ENCODE measurements around the gene GIMAP1. TPM values are rescaled to one million over a fixed set of nuclear protein-coding genes. Genes with fewer than 3 reads are reported as not detected.

The GIMAP1 gene
- total and polyA plus RNA-seq, 4 donors: 4.6 to 10.0 (median 7.6) TPM

- no peaks in the 10 kb centered on the region for H3K27me3 ChIP-seq (ENCODE audit: control insufficient read depth in 3 of 3, insufficient read depth in 3 of 3, low read length in 2 of 3)
- no peaks in the 10 kb centered on the region for H3K9me3 ChIP-seq (ENCODE audit: control insufficient read depth in 4 of 4, insufficient read depth in 3 of 4, low read length in 3 of 4)
- H3K4me1 ChIP-seq (ENCODE audit: control insufficient read depth in 5 of 5, insufficient read depth in 5 of 5, low read length in 5 of 5): peaks cover 0 to 23% (median 0%) of the 10 kb centered on the region in 5 donors
- H3K27ac ChIP-seq (ENCODE audit: low read depth in 1 of 2, low read length in 1 of 2): no peak overlapping the region
- no peak overlapping the region for H3K9ac ChIP-seq (ENCODE audit: insufficient read depth in 1 of 2, low read length in 2 of 2)
- no peaks in the 10 kb centered on the region for H3K36me3 ChIP-seq (ENCODE audit: control insufficient read depth in 4 of 4, insufficient read depth in 4 of 4, low read length in 4 of 4)
- ATAC-seq (ENCODE audit: insufficient read depth, low FRiP score) (no peak), DNase-seq (no peak)
- TF ChIP-seq CTCF (IDR thresholded peaks at IDR 0.05; ENCODE audit: control extremely low read depth, extremely low read depth): no peak
- H3K4me3 ChIP-seq: no peak overlapping the region
Observed at GRCh38 chr7:150766334-150766709, 49.9 kb downstream of the GIMAP1 start.

- H3K27ac ChIP-seq (ENCODE audit: low read depth in 1 of 2, low read length in 1 of 2): no peak overlapping the region
- WGBS, 2 donors: 90 to 94% methylated on average over 4 of the region's 4 CpGs
- H3K36me3 ChIP-seq (ENCODE audit: control insufficient read depth in 4 of 4, insufficient read depth in 4 of 4, low read length in 4 of 4): no peaks in the 10 kb centered on the region
- TF ChIP-seq CTCF (IDR thresholded peaks at IDR 0.05; ENCODE audit: control extremely low read depth, extremely low read depth): no peak
- H3K9ac ChIP-seq (ENCODE audit: insufficient read depth in 1 of 2, low read length in 2 of 2): no peak overlapping the region
- DNase-seq (no peak), ATAC-seq (ENCODE audit: insufficient read depth, low FRiP score) (no peak)
- H3K4me3 ChIP-seq: no peak overlapping the region
- H3K4me1 ChIP-seq (ENCODE audit: control insufficient read depth in 5 of 5, insufficient read depth in 5 of 5, low read length in 5 of 5): peaks cover 0 to 16% (median 0%) of the 10 kb centered on the region in 5 donors
- H3K27me3 ChIP-seq (ENCODE audit: control insufficient read depth in 3 of 3, insufficient read depth in 3 of 3, low read length in 2 of 3): no peaks in the 10 kb centered on the region
- peaks cover 0 to 5% (median 0%) of the 10 kb centered on the region in 4 donors for H3K9me3 ChIP-seq (ENCODE audit: control insufficient read depth in 4 of 4, insufficient read depth in 3 of 4, low read length in 3 of 4)
Observed at GRCh38 chr7:150769768-150770167, 53.4 kb downstream of the GIMAP1 start.

Other genes with a start within 250 kb of the GIMAP1 start
- gene GIMAP7, start 201.7 kb upstream of the GIMAP1 start, total RNA-seq: 10 to 100 TPM; 20.6 to 30.8 TPM
- 10 to 100 TPM; 39.8 to 54.7 TPM for gene GIMAP7, start 201.7 kb upstream of the GIMAP1 start, polyA plus RNA-seq
- 10 to 100 TPM; 49.0 to 66.2 TPM for gene GIMAP4, start 149.2 kb upstream of the GIMAP1 start, total RNA-seq
- gene GIMAP4, start 149.2 kb upstream of the GIMAP1 start, polyA plus RNA-seq: 10 to 100 TPM; 26.2 to 48.3 TPM
- gene GIMAP6, start 84.2 kb upstream of the GIMAP1 start, total RNA-seq: 10 to 100 TPM; 38.9 to 53.7 TPM
- 10 to 100 TPM; 12.1 to 41.2 TPM for gene GIMAP6, start 84.2 kb upstream of the GIMAP1 start, polyA plus RNA-seq
- 10 to 100 TPM; 14.1 to 24.9 TPM for gene GIMAP2, start 30.9 kb upstream of the GIMAP1 start, total RNA-seq
- 10 to 100 TPM; 10.7 to 22.0 TPM for gene GIMAP2, start 30.9 kb upstream of the GIMAP1 start, polyA plus RNA-seq
- gene GIMAP5, start 20.8 kb downstream of the GIMAP1 start, total RNA-seq: 10 to 100 TPM; 24.8 to 27.3 TPM
- 10 to 100 TPM; 47.9 to 60.6 TPM for gene GIMAP5, start 20.8 kb downstream of the GIMAP1 start, polyA plus RNA-seq
- 10 to 100 TPM; 37.2 to 39.2 TPM for gene TMEM176B, start 83.8 kb downstream of the GIMAP1 start, total RNA-seq
- gene TMEM176B, start 83.8 kb downstream of the GIMAP1 start, polyA plus RNA-seq: 10 to 100 TPM; 14.6 to 54.8 TPM
- 10 to 100 TPM; 18.3 to 33.1 TPM for gene TMEM176A, start 84.2 kb downstream of the GIMAP1 start, total RNA-seq
- 10 to 100 TPM; 21.3 to 25.4 TPM for gene TMEM176A, start 84.2 kb downstream of the GIMAP1 start, polyA plus RNA-seq
- gene AOC1, start 135.9 kb downstream of the GIMAP1 start, total RNA-seq: under 1 TPM; 0.48 to 0.92 TPM
- gene AOC1, start 135.9 kb downstream of the GIMAP1 start, polyA plus RNA-seq: 1 to 10 TPM in 1 of 2 donors, under 1 TPM in 1; 0.35 to 1.3 TPM

Data from lung (tissue), 12 donors.